Endothelial cell (in vitro differentiated cells): Measurements from ENCODE around the gene SLF2. TPM values are rescaled to one million over a fixed set of nuclear protein-coding genes. Genes with fewer than 3 reads are reported as not detected.

Experiments
- DNase-seq: peaks from one replicate; pipeline ENCODE4 v3.0.0; 2021; ENCODE audit warnings: low spot score
- H3K27ac Mint-ChIP-seq: one replicate; pipeline ENCODE4 v1.8.0; 2021; ENCODE audit warnings: mixed read lengths, inconsistent platforms; ENCODE audit not compliant: unreplicated experiment
- H3K27me3 Mint-ChIP-seq: one replicate; pipeline ENCODE4 v1.8.0; 2021; ENCODE audit warnings: mild to moderate bottlenecking, moderate library complexity, mixed read lengths, inconsistent platforms; ENCODE audit not compliant: unreplicated experiment
- H3K36me3 Mint-ChIP-seq: one replicate; pipeline ENCODE4 v1.8.0; 2021; ENCODE audit warnings: mild to moderate bottlenecking, low read depth, mixed read lengths, inconsistent platforms; ENCODE audit not compliant: unreplicated experiment
- H3K4me1 Mint-ChIP-seq: one replicate; pipeline ENCODE4 v1.8.0; 2021; ENCODE audit warnings: mild to moderate bottlenecking, mixed read lengths, inconsistent platforms; ENCODE audit not compliant: unreplicated experiment
- H3K4me3 Mint-ChIP-seq: one replicate; pipeline ENCODE4 v1.8.0; 2021; ENCODE audit warnings: mild to moderate bottlenecking, mixed read lengths, inconsistent platforms; ENCODE audit not compliant: unreplicated experiment
- H3K9me3 Mint-ChIP-seq: one replicate; pipeline ENCODE4 v1.8.0; 2021; ENCODE audit warnings: mixed read lengths, inconsistent platforms; ENCODE audit not compliant: unreplicated experiment
- total RNA-seq: library from RNA; stranded (reverse); fragmentation: NEBNext Ultra II Directional; extraction: Animal tissue kit (Norgen Biotek cat#: 25700); gene quantifications from one replicate; pipeline ENCODE4 v1.2.1, GENCODE V29; 2021; ENCODE audit not compliant: unreplicated experiment
- TF ChIP-seq, protein P1 (sequence below): fragments of 200-600 bp; sonication (generic); IDR thresholded peaks from one replicate; pipeline ENCODE4 v1.5.0; 2021; ENCODE audit warnings: antibody characterized with exemption; ENCODE audit not compliant: unreplicated experiment

Gene SLF2
- total RNA-seq, 1 donor from 2014 or later: 31.2 TPM

DNA sequence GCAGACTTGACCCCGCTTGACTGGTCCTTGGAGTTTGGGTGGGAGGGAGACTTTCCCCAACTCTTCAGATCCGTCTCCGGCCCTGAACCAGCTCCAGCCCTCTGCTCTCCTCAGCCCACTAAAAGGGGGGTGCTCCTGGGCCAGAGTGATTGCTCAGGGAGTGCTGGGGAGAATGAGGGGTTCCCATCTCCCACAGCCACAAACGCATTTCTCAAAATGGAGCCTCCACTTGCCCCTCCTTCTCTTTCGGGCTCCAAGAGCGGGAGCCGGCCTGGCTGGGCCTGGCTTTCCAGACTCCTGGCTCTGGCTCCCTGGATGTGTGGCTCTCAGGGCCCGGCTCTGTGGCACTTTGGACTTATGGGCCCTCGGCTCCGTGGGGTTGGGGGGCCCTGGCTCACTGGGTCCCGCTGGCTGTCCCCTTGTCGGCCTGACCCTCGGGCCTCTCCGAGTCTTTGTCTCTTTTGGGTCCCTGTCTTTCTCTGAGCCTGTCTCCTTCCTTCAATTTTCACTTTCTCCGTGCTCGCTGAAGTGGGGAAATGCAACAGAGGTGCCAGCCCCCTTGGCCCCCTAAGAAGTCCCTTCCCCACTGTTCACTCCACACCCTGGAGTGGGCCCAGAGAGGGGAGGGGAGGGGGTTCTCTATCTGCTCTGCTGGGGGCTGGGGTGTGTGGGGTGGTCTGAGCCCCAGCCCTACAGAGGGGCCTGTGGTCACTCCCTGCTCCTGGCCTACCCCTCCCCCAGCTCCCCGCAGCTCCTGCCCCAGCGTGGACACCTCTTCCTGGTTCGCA lies 87.6 kb downstream of the SLF2 start:
- TF ChIP-seq, protein P1, sequence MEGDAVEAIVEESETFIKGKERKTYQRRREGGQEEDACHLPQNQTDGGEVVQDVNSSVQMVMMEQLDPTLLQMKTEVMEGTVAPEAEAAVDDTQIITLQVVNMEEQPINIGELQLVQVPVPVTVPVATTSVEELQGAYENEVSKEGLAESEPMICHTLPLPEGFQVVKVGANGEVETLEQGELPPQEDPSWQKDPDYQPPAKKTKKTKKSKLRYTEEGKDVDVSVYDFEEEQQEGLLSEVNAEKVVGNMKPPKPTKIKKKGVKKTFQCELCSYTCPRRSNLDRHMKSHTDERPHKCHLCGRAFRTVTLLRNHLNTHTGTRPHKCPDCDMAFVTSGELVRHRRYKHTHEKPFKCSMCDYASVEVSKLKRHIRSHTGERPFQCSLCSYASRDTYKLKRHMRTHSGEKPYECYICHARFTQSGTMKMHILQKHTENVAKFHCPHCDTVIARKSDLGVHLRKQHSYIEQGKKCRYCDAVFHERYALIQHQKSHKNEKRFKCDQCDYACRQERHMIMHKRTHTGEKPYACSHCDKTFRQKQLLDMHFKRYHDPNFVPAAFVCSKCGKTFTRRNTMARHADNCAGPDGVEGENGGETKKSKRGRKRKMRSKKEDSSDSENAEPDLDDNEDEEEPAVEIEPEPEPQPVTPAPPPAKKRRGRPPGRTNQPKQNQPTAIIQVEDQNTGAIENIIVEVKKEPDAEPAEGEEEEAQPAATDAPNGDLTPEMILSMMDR: no peak
- no peak for DNase-seq
- Mint-ChIP-seq H3K27ac (peak overlapping the region; percentile 82), H3K4me1 (peaks cover 17% of the 10 kb centered on the region), H3K9me3 (no peaks in the 10 kb centered on the region), H3K4me3 (peak overlapping the region; percentile 90), H3K36me3 (peaks cover 8% of the 10 kb centered on the region), H3K27me3 (peaks cover 8% of the 10 kb centered on the region)

DNA sequence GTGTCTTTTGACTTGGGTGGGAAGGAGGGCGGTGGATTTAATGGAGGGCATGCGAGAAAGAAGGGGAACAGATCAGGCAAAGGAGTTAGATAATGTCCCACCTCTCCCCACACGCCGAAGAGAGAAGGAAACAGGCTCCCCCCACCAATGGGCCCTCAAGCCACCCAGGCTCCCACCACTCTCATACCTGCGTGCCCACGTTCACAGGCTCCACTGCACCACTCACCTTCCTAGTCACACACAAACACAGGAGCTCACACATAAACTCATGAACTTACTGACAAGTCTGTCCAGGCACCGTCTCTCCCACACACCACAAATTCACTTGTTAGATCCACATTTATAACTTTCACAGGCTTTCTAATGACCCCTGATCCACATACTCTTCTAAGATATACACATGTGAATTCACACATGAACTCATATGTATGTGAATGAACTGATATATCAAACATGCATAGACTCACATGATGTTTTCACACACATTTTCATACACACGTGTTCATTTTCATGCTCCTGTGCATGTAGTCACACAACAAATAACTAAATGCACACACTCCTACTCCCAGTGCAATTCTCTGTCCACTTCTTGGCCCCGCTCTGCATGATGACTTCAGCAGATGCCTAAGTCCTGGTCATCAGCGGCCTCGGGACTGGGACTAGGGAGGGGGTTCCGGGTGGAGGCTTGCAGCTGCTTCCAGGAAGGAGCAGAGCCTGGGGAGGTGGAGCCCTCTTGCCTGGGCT lies 88.3 kb downstream of the SLF2 start:
- H3K36me3 Mint-ChIP-seq: peaks cover 13% of the 10 kb centered on the region
- H3K4me1 Mint-ChIP-seq: peaks cover 17% of the 10 kb centered on the region
- peak overlapping the region; percentile 90 for H3K4me3 Mint-ChIP-seq
- TF ChIP-seq, protein P1: no peak
- peak overlapping the region; percentile 82 for H3K27ac Mint-ChIP-seq
- peaks cover 8% of the 10 kb centered on the region for H3K27me3 Mint-ChIP-seq
- DNase-seq: no peak
- no peaks in the 10 kb centered on the region for H3K9me3 Mint-ChIP-seq

DNA sequence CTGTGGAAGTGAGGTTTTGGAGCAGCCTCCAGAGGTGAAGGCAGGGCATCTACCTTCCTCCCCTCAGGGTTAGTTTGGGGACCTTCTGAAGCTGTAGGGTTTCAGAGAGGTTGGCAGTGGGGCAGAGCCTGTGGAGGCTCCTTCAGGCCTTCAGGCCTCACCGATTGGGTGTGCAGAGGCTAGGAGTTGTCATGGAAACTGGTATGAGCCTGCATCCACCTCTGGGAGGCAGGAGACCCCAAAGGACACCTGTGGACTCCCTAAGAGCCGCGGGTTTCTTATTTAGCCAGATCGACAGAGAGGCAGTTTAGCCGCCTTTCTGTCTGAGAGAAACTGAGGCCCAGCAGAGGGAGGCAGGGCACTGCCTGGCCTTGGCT lies 88.9 kb downstream of the SLF2 start:
- Mint-ChIP-seq H3K36me3 (peaks cover 16% of the 10 kb centered on the region), H3K27ac (no peak overlapping the region), H3K4me1 (peaks cover 12% of the 10 kb centered on the region), H3K4me3 (peak overlapping the region; percentile 90), H3K27me3 (peaks cover 7% of the 10 kb centered on the region), H3K9me3 (no peaks in the 10 kb centered on the region)
- TF ChIP-seq, protein P1: no peak
- DNase-seq: no peak

DNA sequence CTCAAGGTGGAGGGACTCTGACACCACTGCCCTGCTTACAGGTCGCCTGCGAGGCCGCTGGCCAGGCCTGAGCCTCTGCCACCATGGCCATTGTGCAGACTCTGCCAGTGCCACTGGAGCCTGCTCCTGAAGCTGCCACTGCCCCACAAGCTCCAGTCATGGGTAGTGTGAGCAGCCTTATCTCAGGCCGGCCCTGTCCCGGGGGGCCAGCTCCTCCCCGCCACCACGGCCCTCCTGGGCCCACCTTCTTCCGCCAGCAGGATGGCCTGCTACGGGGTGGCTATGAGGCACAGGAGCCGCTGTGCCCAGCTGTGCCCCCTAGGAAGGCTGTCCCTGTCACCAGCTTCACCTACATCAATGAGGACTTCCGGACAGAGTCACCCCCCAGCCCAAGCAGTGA lies 89.7 kb downstream of the SLF2 start:
- Mint-ChIP-seq H3K27me3 (peaks cover 6% of the 10 kb centered on the region), H3K27ac (no peak overlapping the region), H3K36me3 (peaks cover 16% of the 10 kb centered on the region), H3K4me1 (peaks cover 12% of the 10 kb centered on the region), H3K4me3 (no peak overlapping the region), H3K9me3 (no peaks in the 10 kb centered on the region)
- DNase-seq: no peak
- TF ChIP-seq, protein P1: no peak

DNA sequence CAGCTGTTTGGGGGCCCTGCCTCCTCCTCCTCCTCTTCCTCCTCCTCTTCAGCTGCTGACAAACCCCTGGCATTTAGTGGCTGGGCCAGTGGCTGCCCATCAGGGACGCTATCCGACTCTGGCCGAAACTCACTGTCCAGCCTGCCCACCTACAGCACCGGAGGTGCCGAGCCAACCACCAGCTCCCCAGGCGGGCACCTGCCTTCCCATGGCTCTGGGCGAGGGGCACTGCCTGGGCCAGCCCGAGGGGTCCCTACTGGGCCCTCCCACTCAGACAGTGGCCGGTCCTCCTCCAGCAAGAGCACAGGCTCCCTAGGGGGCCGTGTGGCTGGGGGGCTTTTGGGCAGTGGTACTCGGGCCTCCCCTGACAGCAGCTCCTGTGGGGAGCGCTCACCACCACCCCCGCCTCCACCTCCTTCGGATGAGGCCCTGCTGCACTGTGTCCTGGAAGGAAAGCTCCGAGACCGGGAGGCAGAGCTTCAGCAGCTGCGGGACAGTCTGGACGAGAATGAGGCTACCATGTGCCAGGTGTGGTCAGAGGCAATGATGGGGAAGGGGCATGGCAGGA lies 91.0 kb downstream of the SLF2 start:
- no peak overlapping the region for H3K27ac Mint-ChIP-seq
- DNase-seq: no peak
- peaks cover 7% of the 10 kb centered on the region for H3K27me3 Mint-ChIP-seq
- no peak overlapping the region for H3K4me3 Mint-ChIP-seq
- peaks cover 13% of the 10 kb centered on the region for H3K36me3 Mint-ChIP-seq
- no peaks in the 10 kb centered on the region for H3K9me3 Mint-ChIP-seq
- H3K4me1 Mint-ChIP-seq: peaks cover 9% of the 10 kb centered on the region
- TF ChIP-seq, protein P1: no peak
